ENCODE data around the gene AGAP9.
"Not testable (repeated sequence)": the region's sequence is repeated elsewhere in the genome, so short reads cannot be mapped to it uniquely, and the experiment has no call there.

Gene AGAP9

DNA sequence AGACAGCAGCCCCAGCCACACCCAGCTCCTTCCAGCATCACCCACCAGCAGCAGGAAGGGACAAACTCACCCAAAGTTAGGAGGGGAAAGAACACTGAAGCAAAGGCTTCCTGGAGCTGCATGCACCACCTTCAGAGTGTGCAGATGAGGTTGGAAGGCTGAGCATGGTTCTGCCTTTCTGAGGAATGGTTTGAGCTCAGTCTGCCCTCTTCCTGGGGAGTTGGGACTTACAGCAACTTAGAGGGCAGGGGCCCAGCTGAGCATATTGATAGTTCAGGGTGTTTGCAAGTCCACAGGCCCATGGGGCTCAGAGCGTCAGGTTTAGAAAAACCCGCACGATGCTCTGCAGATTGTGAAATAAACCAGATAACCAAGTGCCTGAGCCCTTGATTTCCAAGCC lies 43.3 kb downstream of the AGAP9 start:
- not testable (repeated sequence) for H3K27ac ChIP-seq (replicated peaks; ENCODE audit: low read length); H3K79me1 ChIP-seq (ENCODE audit: low read depth, low read length); H4K8ac ChIP-seq (ENCODE audit: low read depth, low read length); H2BK15ac ChIP-seq (ENCODE audit: low read length); H3K9me3 ChIP-seq (replicated peaks in 1 of 2; ENCODE audit: control insufficient read depth in 2 of 2, insufficient read depth in 1 of 2, low read depth in 1 of 2, low read length in 2 of 2); H3K18ac ChIP-seq (ENCODE audit: low read length); H2AFZ ChIP-seq (ENCODE audit: low read length); H4K91ac ChIP-seq (ENCODE audit: low read depth, low read length, poor library complexity); H3K36me3 ChIP-seq (replicated peaks in 1 of 2; ENCODE audit: control insufficient read depth in 2 of 2, insufficient read depth in 2 of 2, low read length in 2 of 2); H2AK5ac ChIP-seq (ENCODE audit: low read depth, low read length); H3K23ac ChIP-seq (ENCODE audit: low read depth, low read length, poor library complexity); H3K4me3 ChIP-seq (ENCODE audit: low read length in 2 of 2); H2BK12ac ChIP-seq (ENCODE audit: low read length); H3K9ac ChIP-seq (ENCODE audit: low read depth, low read length, poor library complexity); H3K4ac ChIP-seq (ENCODE audit: low read length); H2BK5ac ChIP-seq (ENCODE audit: low read length); DNase-seq (ENCODE audit: low spot score); H3K14ac ChIP-seq (ENCODE audit: low read length); H3K4me1 ChIP-seq (ENCODE audit: control insufficient read depth in 2 of 2, insufficient read depth in 1 of 2, low read depth in 1 of 2, low read length in 2 of 2); H3K4me2 ChIP-seq (ENCODE audit: insufficient read depth, low read length, poor library complexity, severe bottlenecking); H3K27me3 ChIP-seq (ENCODE audit: control insufficient read depth in 3 of 3, insufficient read depth in 3 of 3, low read depth in 1 of 3, low read length in 3 of 3); H2BK120ac ChIP-seq (ENCODE audit: low read depth, low read length)
- WGBS, 2 donors (ENCODE audit: extremely low coverage in 2 of 2, insufficient read length in 2 of 2, insufficient replicate concordance in 1 of 2) = no CpG with 5 or more reads among the region's 3 CpGs

DNA sequence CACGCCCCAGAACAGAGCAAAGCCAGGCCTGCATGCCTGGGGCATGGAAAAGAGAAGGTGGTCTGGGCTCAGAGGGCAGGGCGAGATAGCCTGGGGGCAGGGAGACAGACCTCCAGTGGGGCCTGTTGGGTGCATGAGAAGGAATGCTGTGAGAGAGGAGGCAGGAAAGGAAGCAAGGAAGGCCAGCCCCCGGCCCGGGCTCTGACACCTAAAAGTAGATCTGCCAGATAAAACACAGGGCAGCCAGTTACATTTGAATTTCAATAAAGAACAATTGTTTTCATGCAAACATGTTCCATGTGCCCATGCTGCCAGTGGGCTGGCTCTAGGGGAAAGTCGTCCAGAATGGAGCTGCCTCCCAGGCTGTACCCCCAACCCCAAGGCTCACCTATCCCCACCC lies 45.3 kb downstream of the AGAP9 start:
- H4K8ac ChIP-seq (ENCODE audit: low read depth, low read length); H3K4ac ChIP-seq (ENCODE audit: low read length): not testable (repeated sequence)
- no CpG with 5 or more reads among the region's 5 CpGs for WGBS, 2 donors (ENCODE audit: extremely low coverage in 2 of 2, insufficient read length in 2 of 2, insufficient replicate concordance in 1 of 2)

DNA sequence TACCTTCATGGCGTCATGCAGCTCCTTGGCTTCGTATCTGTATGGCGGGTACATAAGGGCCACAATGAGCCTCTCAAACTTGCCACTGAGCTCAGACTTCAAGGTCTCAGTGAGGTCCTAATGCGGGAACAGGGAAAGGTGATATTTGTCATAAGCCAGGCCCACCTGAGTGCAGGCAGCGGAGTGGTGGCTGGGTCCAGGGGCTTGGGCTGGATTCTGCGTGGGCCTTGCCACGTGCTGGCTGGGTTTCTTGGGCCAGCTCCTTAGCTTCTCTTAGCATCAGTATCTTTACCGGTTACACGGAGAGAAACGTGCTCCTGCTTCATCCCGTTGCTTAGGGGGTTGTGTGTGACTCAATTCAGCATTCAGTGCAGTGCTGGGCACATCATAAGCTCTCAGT lies 46.4 kb downstream of the AGAP9 start:
- not testable (repeated sequence) for H2BK120ac ChIP-seq (ENCODE audit: low read depth, low read length); H3K79me1 ChIP-seq (ENCODE audit: low read depth, low read length); H3K9ac ChIP-seq (ENCODE audit: low read depth, low read length, poor library complexity); H2BK12ac ChIP-seq (ENCODE audit: low read length); H3K23ac ChIP-seq (ENCODE audit: low read depth, low read length, poor library complexity); H2BK15ac ChIP-seq (ENCODE audit: low read length); H4K8ac ChIP-seq (ENCODE audit: low read depth, low read length); H3K14ac ChIP-seq (ENCODE audit: low read length); H3K4me3 ChIP-seq (ENCODE audit: low read length in 2 of 2); H3K27ac ChIP-seq (replicated peaks; ENCODE audit: low read length); H4K91ac ChIP-seq (ENCODE audit: low read depth, low read length, poor library complexity); H2AK5ac ChIP-seq (ENCODE audit: low read depth, low read length); H3K4ac ChIP-seq (ENCODE audit: low read length); H3K18ac ChIP-seq (ENCODE audit: low read length); H3K9me3 ChIP-seq (replicated peaks in 1 of 2; ENCODE audit: control insufficient read depth in 2 of 2, insufficient read depth in 1 of 2, low read depth in 1 of 2, low read length in 2 of 2); H2BK5ac ChIP-seq (ENCODE audit: low read length); H3K36me3 ChIP-seq (replicated peaks in 1 of 2; ENCODE audit: control insufficient read depth in 2 of 2, insufficient read depth in 2 of 2, low read length in 2 of 2); H2AFZ ChIP-seq (ENCODE audit: low read length); H3K4me2 ChIP-seq (ENCODE audit: insufficient read depth, low read length, poor library complexity, severe bottlenecking); DNase-seq (ENCODE audit: low spot score); H3K4me1 ChIP-seq (ENCODE audit: control insufficient read depth in 2 of 2, insufficient read depth in 1 of 2, low read depth in 1 of 2, low read length in 2 of 2); H3K27me3 ChIP-seq (ENCODE audit: control insufficient read depth in 3 of 3, insufficient read depth in 3 of 3, low read depth in 1 of 3, low read length in 3 of 3)
- WGBS, 2 donors (ENCODE audit: extremely low coverage in 2 of 2, insufficient read length in 2 of 2, insufficient replicate concordance in 1 of 2) = no CpG with 5 or more reads among the region's 11 CpGs

More for the DNA sequence above, 45.3 kb downstream of the AGAP9 start:
- H3K27ac ChIP-seq (replicated peaks; ENCODE audit: low read length); H2BK120ac ChIP-seq (ENCODE audit: low read depth, low read length); H2AK5ac ChIP-seq (ENCODE audit: low read depth, low read length); H2BK15ac ChIP-seq (ENCODE audit: low read length); H3K23ac ChIP-seq (ENCODE audit: low read depth, low read length, poor library complexity); H2BK5ac ChIP-seq (ENCODE audit: low read length); H3K14ac ChIP-seq (ENCODE audit: low read length); H3K18ac ChIP-seq (ENCODE audit: low read length); H3K9me3 ChIP-seq (replicated peaks in 1 of 2; ENCODE audit: control insufficient read depth in 2 of 2, insufficient read depth in 1 of 2, low read depth in 1 of 2, low read length in 2 of 2); H2AFZ ChIP-seq (ENCODE audit: low read length); H3K4me3 ChIP-seq (ENCODE audit: low read length in 2 of 2); DNase-seq (ENCODE audit: low spot score); H3K36me3 ChIP-seq (replicated peaks in 1 of 2; ENCODE audit: control insufficient read depth in 2 of 2, insufficient read depth in 2 of 2, low read length in 2 of 2); H3K4me1 ChIP-seq (ENCODE audit: control insufficient read depth in 2 of 2, insufficient read depth in 1 of 2, low read depth in 1 of 2, low read length in 2 of 2); H4K91ac ChIP-seq (ENCODE audit: low read depth, low read length, poor library complexity); H2BK12ac ChIP-seq (ENCODE audit: low read length); H3K79me1 ChIP-seq (ENCODE audit: low read depth, low read length); H3K4me2 ChIP-seq (ENCODE audit: insufficient read depth, low read length, poor library complexity, severe bottlenecking); H3K9ac ChIP-seq (ENCODE audit: low read depth, low read length, poor library complexity); H3K27me3 ChIP-seq (ENCODE audit: control insufficient read depth in 3 of 3, insufficient read depth in 3 of 3, low read depth in 1 of 3, low read length in 3 of 3): not testable (repeated sequence)

DNA sequence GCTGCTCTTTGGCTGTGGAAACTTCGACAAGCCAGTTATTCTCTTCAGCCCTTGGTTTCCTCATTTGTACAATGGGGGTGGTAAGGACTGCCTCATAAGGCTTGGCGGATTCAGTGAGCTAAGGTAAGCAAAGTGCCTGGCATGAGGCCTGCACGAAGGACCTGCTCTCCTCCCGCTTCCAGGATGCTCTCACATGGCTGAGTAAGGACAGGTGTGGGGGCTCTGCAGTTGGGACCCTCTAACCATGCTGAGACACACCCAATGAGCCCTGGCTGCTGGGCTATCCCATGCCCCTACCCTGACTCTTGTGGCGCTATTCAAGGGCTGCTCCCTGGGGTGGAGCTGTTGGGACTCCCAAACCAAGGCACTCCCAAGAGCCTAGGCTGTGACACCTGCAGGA lies 48.3 kb downstream of the AGAP9 start:
- not testable (repeated sequence) for H3K18ac ChIP-seq (ENCODE audit: low read length); H3K9ac ChIP-seq (ENCODE audit: low read depth, low read length, poor library complexity); H3K36me3 ChIP-seq (replicated peaks in 1 of 2; ENCODE audit: control insufficient read depth in 2 of 2, insufficient read depth in 2 of 2, low read length in 2 of 2); H4K91ac ChIP-seq (ENCODE audit: low read depth, low read length, poor library complexity); H3K4me2 ChIP-seq (ENCODE audit: insufficient read depth, low read length, poor library complexity, severe bottlenecking); H2AK5ac ChIP-seq (ENCODE audit: low read depth, low read length); H3K23ac ChIP-seq (ENCODE audit: low read depth, low read length, poor library complexity); H3K27me3 ChIP-seq (ENCODE audit: control insufficient read depth in 3 of 3, insufficient read depth in 3 of 3, low read depth in 1 of 3, low read length in 3 of 3); H3K14ac ChIP-seq (ENCODE audit: low read length); H2BK15ac ChIP-seq (ENCODE audit: low read length); H3K27ac ChIP-seq (replicated peaks; ENCODE audit: low read length); H3K4me3 ChIP-seq (ENCODE audit: low read length in 2 of 2); H3K9me3 ChIP-seq (replicated peaks in 1 of 2; ENCODE audit: control insufficient read depth in 2 of 2, insufficient read depth in 1 of 2, low read depth in 1 of 2, low read length in 2 of 2); H2BK120ac ChIP-seq (ENCODE audit: low read depth, low read length); H4K8ac ChIP-seq (ENCODE audit: low read depth, low read length); H2BK5ac ChIP-seq (ENCODE audit: low read length); DNase-seq (ENCODE audit: low spot score); H3K4ac ChIP-seq (ENCODE audit: low read length); H3K4me1 ChIP-seq (ENCODE audit: control insufficient read depth in 2 of 2, insufficient read depth in 1 of 2, low read depth in 1 of 2, low read length in 2 of 2); H2AFZ ChIP-seq (ENCODE audit: low read length); H3K79me1 ChIP-seq (ENCODE audit: low read depth, low read length); H2BK12ac ChIP-seq (ENCODE audit: low read length)
- no CpG with 5 or more reads among the region's 5 CpGs for WGBS, 2 donors (ENCODE audit: extremely low coverage in 2 of 2, insufficient read length in 2 of 2, insufficient replicate concordance in 1 of 2)

Data from neuronal stem cell (in vitro differentiated cells).